WERI-Rb-1 (cell line): ENCODE data around the gene DOCK8.
"Not testable (repeated sequence)": the region's sequence is repeated elsewhere in the genome, so short reads cannot be mapped to it uniquely, and the experiment has no call there.

Source experiments
- DNase-seq: peaks from one replicate; pipeline ENCODE4 v3.0.0-alpha.2; 2020
- H3K27ac ChIP-seq: fragments of 250-450 bp; sonication (Bioruptor Pico); 2 replicates; pipeline ENCODE4 v1.5.1; 2020; ENCODE audit warnings: mild to moderate bottlenecking, moderate library complexity
- H3K27me3 ChIP-seq: fragments of 250-450 bp; sonication (Bioruptor Pico); 2 replicates; pipeline ENCODE4 v1.5.1; 2021; ENCODE audit warnings: mild to moderate bottlenecking, low read depth, moderate library complexity; ENCODE audit not compliant: insufficient read depth, severe bottlenecking
- H3K36me3 ChIP-seq: fragments of 250-450 bp; sonication (Bioruptor Pico); 2 replicates; pipeline ENCODE4 v1.5.1; 2020; ENCODE audit warnings: mild to moderate bottlenecking, moderate library complexity
- H3K4me3 ChIP-seq: 2 replicates; pipeline ENCODE4 v1.5.1; 2011; ENCODE audit warnings: low read depth, mild to moderate bottlenecking, control low read depth, low read length
- H3K9me3 ChIP-seq: fragments of 250-450 bp; sonication (Bioruptor Pico); 2 replicates; pipeline ENCODE4 v1.5.1; 2021; ENCODE audit warnings: mild to moderate bottlenecking, moderate library complexity; ENCODE audit not compliant: severe bottlenecking
- CTCF ChIP-seq: IDR thresholded peaks from 2 replicates; pipeline ENCODE4 v1.5.1; 2011; ENCODE audit warnings: low read depth, mild to moderate bottlenecking, control low read depth, inconsistent platforms, low read length

Gene DOCK8

DNA sequence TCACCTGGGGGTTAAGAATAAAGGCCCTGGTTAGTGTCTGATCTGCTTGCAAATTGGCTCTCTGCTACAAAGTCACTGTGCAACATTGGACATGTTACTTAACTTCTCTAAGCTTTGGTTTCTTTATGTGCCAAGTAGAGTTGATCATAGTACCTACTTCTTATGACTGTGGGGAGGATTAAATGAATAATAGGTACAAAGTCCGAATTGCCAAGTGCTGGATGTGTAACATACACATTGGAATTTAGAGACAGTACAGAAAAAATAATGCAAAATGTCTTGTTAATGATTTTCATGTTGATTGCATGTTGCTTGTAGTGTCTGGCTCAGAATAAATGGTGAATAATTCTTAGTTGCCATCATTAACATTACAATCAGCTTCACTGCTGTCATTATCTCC is 2.2 kb downstream of the DOCK8 start:
- DNase-seq = no peak
- no peaks in the 10 kb centered on the region for H3K27me3 ChIP-seq
- peaks cover 7% of the 10 kb centered on the region for H3K9me3 ChIP-seq
- H3K27ac ChIP-seq = no peak overlapping the region
- H3K36me3 ChIP-seq = no peaks in the 10 kb centered on the region
- no peak for TF ChIP-seq CTCF
- H3K4me3 ChIP-seq = no peak overlapping the region

GRCh38 chr9:217950-218349 is 3.3 kb downstream of the DOCK8 start:
- DNase-seq = no peak
- no peaks in the 10 kb centered on the region for H3K36me3 ChIP-seq
- no peaks in the 10 kb centered on the region for H3K27me3 ChIP-seq
- no peak overlapping the region for H3K4me3 ChIP-seq
- no peak for TF ChIP-seq CTCF
- peaks cover 7% of the 10 kb centered on the region for H3K9me3 ChIP-seq
- H3K27ac ChIP-seq = no peak overlapping the region

DNA sequence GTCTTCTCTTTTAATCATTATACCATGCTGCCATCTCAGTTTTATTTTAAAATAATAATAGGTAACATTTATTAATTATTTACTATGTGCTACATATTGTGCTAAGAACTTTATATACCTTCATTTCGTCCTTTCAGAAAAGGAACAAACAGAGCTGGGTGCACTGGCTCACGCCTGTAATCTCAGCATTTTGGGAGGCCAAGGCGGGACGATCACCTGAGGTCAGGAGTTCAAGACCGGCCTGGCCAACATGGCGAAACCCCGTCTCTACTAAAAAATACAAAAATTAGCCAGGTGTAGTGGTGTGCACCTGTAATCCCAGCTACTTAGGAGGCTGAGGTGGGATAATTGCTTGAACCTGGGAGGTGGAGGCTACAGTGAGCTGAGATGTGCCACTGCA is 4.4 kb downstream of the DOCK8 start:
- not testable (repeated sequence) for H3K27me3 ChIP-seq, H3K4me3 ChIP-seq, DNase-seq, H3K9me3 ChIP-seq, H3K36me3 ChIP-seq, H3K27ac ChIP-seq

- no peaks in the 10 kb centered on the region for H3K27me3 ChIP-seq
- no peak overlapping the region for H3K4me3 ChIP-seq
- no peak for TF ChIP-seq CTCF
- DNase-seq = no peak
- no peak overlapping the region for H3K27ac ChIP-seq
- no peaks in the 10 kb centered on the region for H3K36me3 ChIP-seq
- peaks cover 3% of the 10 kb centered on the region for H3K9me3 ChIP-seq
These were observed 5.2 kb downstream of the DOCK8 start for GRCh38 chr9:219670-220365.

- H3K4me3 ChIP-seq = no peak overlapping the region
These were observed 7.5 kb downstream of the DOCK8 start for GRCh38 chr9:221989-222776.

More at GRCh38 chr9:221989-222776, 7.5 kb downstream of the DOCK8 start:
- no peak for TF ChIP-seq CTCF
- Histone ChIP-seq H3K36me3 (no peaks in the 10 kb centered on the region), H3K27ac (no peak overlapping the region), H3K27me3 (no peaks in the 10 kb centered on the region), H3K9me3 (no peaks in the 10 kb centered on the region)
- no peak for DNase-seq
